Activated CD8-positive, alpha-beta memory T cell treated with anti-CD3 and anti-CD28 coated beads, Interleukin-2, amount 50 U/mL, for 1 hour (primary cell): ENCODE measurements around the gene DEDD.

Source experiments
- DNase-seq: peaks from one replicate; pipeline ENCODE4 v3.0.0-alpha.2; 2020; ENCODE audit errors: extremely low read depth

DEDD gene

GRCh38 chr1:161091796-161092507, 40.5 kb downstream of the DEDD start:
- no peak for DNase-seq

- DNase-seq, result no peak
Measured at GRCh38 chr1:161091093-161091492, 41.4 kb downstream of the DEDD start.

GRCh38 chr1:161090617-161091016, 41.9 kb downstream of the DEDD start:
- no peak for DNase-seq

- no peak for DNase-seq
Measured at GRCh38 chr1:161089938-161090337, 42.5 kb downstream of the DEDD start.

- no peak for DNase-seq
Measured at GRCh38 chr1:161089251-161089924, 43.1 kb downstream of the DEDD start, which contains the start of gene NECTIN4. Gene NECTIN4, minus strand, starts transcription at chr1:161089558. Its CDS starts 262 bp downstream, at chr1:161089296.

- DNase-seq, result no peak
Measured at GRCh38 chr1:161088587-161089110, 43.8 kb downstream of the DEDD start.

GRCh38 chr1:161086457-161086856, 46.0 kb downstream of the DEDD start:
- DNase-seq, result no peak

- DNase-seq, result no peak
Measured at GRCh38 chr1:161085165-161085564, 47.3 kb downstream of the DEDD start.

GRCh38 chr1:161084597-161084988, 47.9 kb downstream of the DEDD start:
- DNase-seq, result no peak

- no peak for DNase-seq
Measured at GRCh38 chr1:161083748-161084596, 48.5 kb downstream of the DEDD start.

GRCh38 chr1:161082996-161083747, 49.3 kb downstream of the DEDD start:
- DNase-seq, result no peak

- no peak for DNase-seq
Measured at GRCh38 chr1:161082483-161082882, 50.0 kb downstream of the DEDD start.

- no peak for DNase-seq
Measured at GRCh38 chr1:161081519-161081918, 50.9 kb downstream of the DEDD start.

- no peak for DNase-seq
Measured at GRCh38 chr1:161080441-161081405, 51.7 kb downstream of the DEDD start.

GRCh38 chr1:161079436-161080110, 52.9 kb downstream of the DEDD start:
- no peak for DNase-seq

- DNase-seq, result no peak
Measured at GRCh38 chr1:161077426-161077825, 55.0 kb downstream of the DEDD start.

- no peak for DNase-seq
Measured at GRCh38 chr1:161076410-161076809, 56.1 kb downstream of the DEDD start.

GRCh38 chr1:161074676-161075368, 57.6 kb downstream of the DEDD start:
- no peak for DNase-seq

GRCh38 chr1:161073474-161074121, 58.9 kb downstream of the DEDD start:
- DNase-seq, result no peak
